GM18499 (cell line): ENCODE measurements around the gene FBXL13.
"Not testable (repeated sequence)": the region's sequence is repeated elsewhere in the genome, so short reads cannot be mapped to it uniquely, and the experiment has no call there.

Source experiments
- ATAC-seq: cut with Tn5 transposase; IDR thresholded peaks from one replicate; pipeline ENCODE4 v1.9.1; 2021; ENCODE audit warnings: moderate number of reproducible peaks; ENCODE audit not compliant: insufficient read depth, unreplicated experiment

Gene FBXL13

GRCh38 chr7:103074519-103075336 lies at the start of gene FBXL13, which contains the start of gene ARMC10:
FBXL13 (minus strand) TSS chr7:103074796.
ARMC10 (plus strand) TSS chr7:103075140; CDS start chr7:103075273, 133 bp downstream.
- peak; percentile 71 for ATAC-seq

- no peak for ATAC-seq
Measured at GRCh38 chr7:103123529-103123928, 48.9 kb upstream of the FBXL13 start.

- ATAC-seq = no peak
Measured at GRCh38 chr7:103121641-103122040, 47.0 kb upstream of the FBXL13 start.

GRCh38 chr7:103120362-103120761 lies 45.8 kb upstream of the FBXL13 start:
- no peak for ATAC-seq

GRCh38 chr7:103119791-103120291 lies 45.2 kb upstream of the FBXL13 start:
- no peak for ATAC-seq

- ATAC-seq = no peak
Measured at GRCh38 chr7:103117465-103117864, 42.9 kb upstream of the FBXL13 start.

GRCh38 chr7:103116991-103117390 lies 42.4 kb upstream of the FBXL13 start:
- no peak for ATAC-seq

GRCh38 chr7:103116511-103116910 lies 41.9 kb upstream of the FBXL13 start:
- ATAC-seq = no peak

- no peak for ATAC-seq
Measured at GRCh38 chr7:103115771-103116170, 41.2 kb upstream of the FBXL13 start.

GRCh38 chr7:103114576-103115008 lies 40.0 kb upstream of the FBXL13 start:
- ATAC-seq = no peak

GRCh38 chr7:103113164-103113563 lies 38.6 kb upstream of the FBXL13 start:
- ATAC-seq = no peak

- not testable (repeated sequence) for ATAC-seq
Measured at GRCh38 chr7:103106703-103107070, 32.1 kb upstream of the FBXL13 start.

- ATAC-seq = no peak
Measured at GRCh38 chr7:103106005-103106702, 31.6 kb upstream of the FBXL13 start.

- ATAC-seq = no peak
Measured at GRCh38 chr7:103101543-103101942, 26.9 kb upstream of the FBXL13 start.

- no peak for ATAC-seq
Measured at GRCh38 chr7:103100348-103100747, 25.8 kb upstream of the FBXL13 start.

- ATAC-seq = no peak
Measured at GRCh38 chr7:103097041-103097440, 22.4 kb upstream of the FBXL13 start.

GRCh38 chr7:103095558-103095957 lies 21.0 kb upstream of the FBXL13 start:
- ATAC-seq = not testable (repeated sequence)

GRCh38 chr7:103094102-103094501 lies 19.5 kb upstream of the FBXL13 start:
- no peak for ATAC-seq

GRCh38 chr7:103093429-103093828 lies 18.8 kb upstream of the FBXL13 start:
- ATAC-seq = no peak

- not testable (repeated sequence) for ATAC-seq
Measured at GRCh38 chr7:103092321-103092720, 17.7 kb upstream of the FBXL13 start.

- no peak for ATAC-seq
Measured at GRCh38 chr7:103083210-103083609, 8.6 kb upstream of the FBXL13 start.
